ENCODE measurements around the gene CALR3. TPM values are rescaled to one million over a fixed set of nuclear protein-coding genes. Genes with fewer than 3 reads are reported as not detected.
A peak's percentile ranks its signal among the peaks of the same experiment; 100 is the strongest.

Gene CALR3
- total and polyA plus RNA-seq, 4 donors, result 0.05 to 0.08 TPM; not detected in 2

DNA sequence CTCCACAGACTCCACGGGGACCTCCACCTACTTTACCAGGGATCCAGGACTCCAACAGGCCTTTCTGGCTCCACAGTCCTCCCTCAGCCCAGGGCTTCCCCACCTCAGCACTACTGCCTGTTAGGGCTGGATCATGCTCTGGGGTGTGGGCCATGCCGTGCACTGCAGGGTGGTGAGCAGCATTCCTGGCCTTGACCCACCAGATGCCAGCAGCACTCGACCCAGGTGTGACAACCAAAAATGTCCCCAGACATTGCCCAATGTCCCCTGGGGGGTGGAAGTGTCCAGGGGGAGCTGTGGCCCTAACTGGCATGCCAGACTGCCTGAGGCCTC, 66.2 kb downstream of the CALR3 start:
- H3K4me3 ChIP-seq (ENCODE audit: low read depth in 1 of 3, low read length in 3 of 3), result no peak overlapping the region
- WGBS, result 90% methylated on average over 3 of the region's 3 CpGs
- peaks cover 0 to 2% (median 0%) of the 10 kb centered on the region in 4 donors for H3K4me1 ChIP-seq (ENCODE audit: control insufficient read depth in 4 of 4, insufficient read depth in 4 of 4, low read length in 3 of 4)
- no peak overlapping the region for H3K27ac ChIP-seq (ENCODE audit: low read depth in 1 of 2, low read length in 2 of 2)
- peaks cover 3 to 38% (median 17%) of the 10 kb centered on the region in 4 donors for H3K36me3 ChIP-seq (ENCODE audit: control insufficient read depth in 4 of 4, insufficient read depth in 3 of 4, low read depth in 1 of 4, low read length in 3 of 4)
- no peaks in the 10 kb centered on the region for H3K27me3 ChIP-seq (ENCODE audit: control insufficient read depth in 4 of 4, insufficient read depth in 4 of 4, low read length in 3 of 4)
- H3K9ac ChIP-seq (ENCODE audit: low read depth in 1 of 2, low read length in 2 of 2), result no peak overlapping the region
- no peak for DNase-seq (ENCODE audit: low spot score)
- no peaks in the 10 kb centered on the region for H3K9me3 ChIP-seq (ENCODE audit: control insufficient read depth in 4 of 4, low read length in 3 of 4)
- TF ChIP-seq GABPA (IDR thresholded peaks at IDR 0.05 in 1 of 2, conservative IDR thresholded peaks at IDR 0.05 in 1 of 2) (no peak), JUND (IDR thresholded peaks at IDR 0.05) (no peak), HNF4G (IDR thresholded peaks at IDR 0.05) (no peak), FOXA2 (IDR thresholded peaks at IDR 0.05) (no peak), FOXA1 (IDR thresholded peaks at IDR 0.05) (no peak), NR2F2 (IDR thresholded peaks at IDR 0.05) (no peak), TAF1 (conservative IDR thresholded peaks at IDR 0.05) (no peak), HNF4A (conservative IDR thresholded peaks at IDR 0.05) (no peak), SP1 (IDR thresholded peaks at IDR 0.05) (no peak), EGR1 (IDR thresholded peaks at IDR 0.05; ENCODE audit: low read depth in 2 of 2) (no peak)
- TF ChIP-seq, protein P1, sequence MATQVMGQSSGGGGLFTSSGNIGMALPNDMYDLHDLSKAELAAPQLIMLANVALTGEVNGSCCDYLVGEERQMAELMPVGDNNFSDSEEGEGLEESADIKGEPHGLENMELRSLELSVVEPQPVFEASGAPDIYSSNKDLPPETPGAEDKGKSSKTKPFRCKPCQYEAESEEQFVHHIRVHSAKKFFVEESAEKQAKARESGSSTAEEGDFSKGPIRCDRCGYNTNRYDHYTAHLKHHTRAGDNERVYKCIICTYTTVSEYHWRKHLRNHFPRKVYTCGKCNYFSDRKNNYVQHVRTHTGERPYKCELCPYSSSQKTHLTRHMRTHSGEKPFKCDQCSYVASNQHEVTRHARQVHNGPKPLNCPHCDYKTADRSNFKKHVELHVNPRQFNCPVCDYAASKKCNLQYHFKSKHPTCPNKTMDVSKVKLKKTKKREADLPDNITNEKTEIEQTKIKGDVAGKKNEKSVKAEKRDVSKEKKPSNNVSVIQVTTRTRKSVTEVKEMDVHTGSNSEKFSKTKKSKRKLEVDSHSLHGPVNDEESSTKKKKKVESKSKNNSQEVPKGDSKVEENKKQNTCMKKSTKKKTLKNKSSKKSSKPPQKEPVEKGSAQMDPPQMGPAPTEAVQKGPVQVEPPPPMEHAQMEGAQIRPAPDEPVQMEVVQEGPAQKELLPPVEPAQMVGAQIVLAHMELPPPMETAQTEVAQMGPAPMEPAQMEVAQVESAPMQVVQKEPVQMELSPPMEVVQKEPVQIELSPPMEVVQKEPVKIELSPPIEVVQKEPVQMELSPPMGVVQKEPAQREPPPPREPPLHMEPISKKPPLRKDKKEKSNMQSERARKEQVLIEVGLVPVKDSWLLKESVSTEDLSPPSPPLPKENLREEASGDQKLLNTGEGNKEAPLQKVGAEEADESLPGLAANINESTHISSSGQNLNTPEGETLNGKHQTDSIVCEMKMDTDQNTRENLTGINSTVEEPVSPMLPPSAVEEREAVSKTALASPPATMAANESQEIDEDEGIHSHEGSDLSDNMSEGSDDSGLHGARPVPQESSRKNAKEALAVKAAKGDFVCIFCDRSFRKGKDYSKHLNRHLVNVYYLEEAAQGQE (IDR thresholded peaks at IDR 0.05), result no peak
- TF ChIP-seq, protein P2, sequence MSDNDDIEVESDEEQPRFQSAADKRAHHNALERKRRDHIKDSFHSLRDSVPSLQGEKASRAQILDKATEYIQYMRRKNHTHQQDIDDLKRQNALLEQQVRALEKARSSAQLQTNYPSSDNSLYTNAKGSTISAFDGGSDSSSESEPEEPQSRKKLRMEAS (IDR thresholded peaks at IDR 0.05), result no peak

DNA sequence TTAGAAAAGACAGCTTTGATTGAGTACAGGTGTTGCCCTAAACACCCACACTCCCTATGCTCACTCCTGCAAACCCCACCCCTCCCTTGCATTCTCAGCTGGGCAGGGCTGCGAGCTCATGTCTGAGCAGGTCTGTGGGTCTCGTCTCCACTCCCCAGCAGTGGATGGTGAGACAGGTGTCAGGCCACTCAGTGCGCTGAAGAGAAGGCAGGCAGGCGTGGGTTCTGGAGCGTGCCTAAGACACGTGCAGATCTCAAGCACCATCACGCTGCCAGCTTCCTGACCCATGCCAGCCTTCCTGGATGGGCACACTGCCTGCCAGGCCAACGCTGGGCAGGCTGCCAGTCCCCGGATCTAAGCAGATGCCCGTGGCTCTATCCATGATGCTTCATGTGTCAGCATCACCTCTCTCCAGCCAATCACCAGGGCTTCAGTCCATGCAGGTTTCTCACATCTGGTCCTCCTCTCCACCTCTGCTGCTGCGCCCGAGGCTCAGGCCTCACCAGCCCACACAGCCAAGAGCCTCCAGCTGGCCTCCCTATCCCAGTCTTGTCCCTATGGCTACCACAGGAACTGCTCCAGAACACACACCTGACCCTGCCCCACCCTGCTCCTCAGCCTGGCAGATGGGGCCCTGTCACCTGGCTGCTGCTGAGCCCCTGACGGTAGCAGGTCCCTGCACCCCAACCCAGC, 66.8 kb downstream of the CALR3 start:
- peaks cover 3 to 41% (median 16%) of the 10 kb centered on the region in 4 donors for H3K36me3 ChIP-seq (ENCODE audit: control insufficient read depth in 4 of 4, insufficient read depth in 3 of 4, low read depth in 1 of 4, low read length in 3 of 4)
- no peaks in the 10 kb centered on the region for H3K27me3 ChIP-seq (ENCODE audit: control insufficient read depth in 4 of 4, insufficient read depth in 4 of 4, low read length in 3 of 4)
- no peak overlapping the region for H3K27ac ChIP-seq (ENCODE audit: low read depth in 1 of 2, low read length in 2 of 2)
- 49% methylated on average over 13 of the region's 13 CpGs for WGBS
- H3K4me3 ChIP-seq (ENCODE audit: low read depth in 1 of 3, low read length in 3 of 3), result no peak overlapping the region
- no peak for DNase-seq (ENCODE audit: low spot score)
- H3K9me3 ChIP-seq (ENCODE audit: control insufficient read depth in 4 of 4, low read length in 3 of 4), result no peaks in the 10 kb centered on the region
- TF ChIP-seq, protein P3, sequence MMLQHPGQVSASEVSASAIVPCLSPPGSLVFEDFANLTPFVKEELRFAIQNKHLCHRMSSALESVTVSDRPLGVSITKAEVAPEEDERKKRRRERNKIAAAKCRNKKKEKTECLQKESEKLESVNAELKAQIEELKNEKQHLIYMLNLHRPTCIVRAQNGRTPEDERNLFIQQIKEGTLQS (IDR thresholded peaks at IDR 0.05), result no peak
- TF ChIP-seq ZBTB33 (IDR thresholded peaks at IDR 0.05) (no peak), RXRA (IDR thresholded peaks at IDR 0.05) (peak in 1 of 2 donors; percentile 32)
- peaks cover 0 to 2% (median 0%) of the 10 kb centered on the region in 4 donors for H3K4me1 ChIP-seq (ENCODE audit: control insufficient read depth in 4 of 4, insufficient read depth in 4 of 4, low read length in 3 of 4)
- no peak overlapping the region for H3K9ac ChIP-seq (ENCODE audit: low read depth in 1 of 2, low read length in 2 of 2)

Small RNA genes within 50 kb of the gene (small RNA-seq; reads per million reads assigned to genes)
- gene RN7SL146P, result not detected

Other genes starting within 250 kb of the CALR3 start
- 10 to 100 TPM in 1 of 2 donors, 1 to 10 TPM in 1; 4.0 to 11.2 TPM for gene KLF2, start 171.3 kb downstream of the CALR3 start, total RNA-seq
- 1 to 10 TPM; 3.9 to 4.4 TPM for gene KLF2, start 171.3 kb downstream of the CALR3 start, polyA plus RNA-seq
- 10 to 100 TPM in 1 of 2 donors, 1 to 10 TPM in 1; 8.4 to 14.0 TPM for gene EPS15L1, start 24.2 kb downstream of the CALR3 start, total RNA-seq
- 10 to 100 TPM in 1 of 2 donors, 1 to 10 TPM in 1; 5.3 to 10.2 TPM for gene EPS15L1, start 24.2 kb downstream of the CALR3 start, polyA plus RNA-seq
- gene C19orf44, start 227 bp upstream of the CALR3 start, total RNA-seq, result 1 to 10 TPM in 1 of 2 donors, under 1 TPM in 1; 0.89 to 3.0 TPM
- 1 to 10 TPM in 1 of 2 donors, under 1 TPM in 1; 0.94 to 1.7 TPM for gene C19orf44, start 227 bp upstream of the CALR3 start, polyA plus RNA-seq
- 1 to 10 TPM; 8.5 to 8.8 TPM for gene CHERP, start 46.3 kb upstream of the CALR3 start, total RNA-seq
- 10 to 100 TPM in 1 of 2 donors, 1 to 10 TPM in 1; 9.2 to 14.0 TPM for gene CHERP, start 46.3 kb upstream of the CALR3 start, polyA plus RNA-seq
- gene SLC35E1, start 76.2 kb upstream of the CALR3 start, total RNA-seq, result 10 to 100 TPM; 12.1 to 20.5 TPM
- gene SLC35E1, start 76.2 kb upstream of the CALR3 start, polyA plus RNA-seq, result 10 to 100 TPM; 11.2 to 12.1 TPM
- 1 to 10 TPM; 3.4 to 3.8 TPM for gene MED26, start 132.0 kb upstream of the CALR3 start, total RNA-seq
- gene MED26, start 132.0 kb upstream of the CALR3 start, polyA plus RNA-seq, result 1 to 10 TPM; 1.5 to 3.0 TPM
- 10 to 100 TPM; 35.2 to 50.1 TPM for gene SMIM7, start 164.0 kb upstream of the CALR3 start, total RNA-seq
- 10 to 100 TPM; 43.6 to 81.8 TPM for gene SMIM7, start 164.0 kb upstream of the CALR3 start, polyA plus RNA-seq
- 1 to 10 TPM; 3.1 to 3.8 TPM for gene TMEM38A, start 165.0 kb upstream of the CALR3 start, total RNA-seq
- 1 to 10 TPM; 4.1 to 6.2 TPM for gene TMEM38A, start 165.0 kb upstream of the CALR3 start, polyA plus RNA-seq
- under 1 TPM in 1 of 2 donors, not detected in 1; under 0.01 TPM for gene NWD1, start 223.7 kb upstream of the CALR3 start, total RNA-seq
- not detected for gene NWD1, start 223.7 kb upstream of the CALR3 start, polyA plus RNA-seq